Lung (tissue), 12 donors: Measurements from ENCODE around the gene CTRB1. TPM values are rescaled to one million over a fixed set of nuclear protein-coding genes. Genes with fewer than 3 reads are reported as not detected.

Source experiments
- ATAC-seq: fragments of 200-7000 bp; cut with Tn5 transposase; one replicate; pipeline ENCODE4 v1.9.1; 2020; ENCODE audit warnings: moderate number of reproducible peaks; ENCODE audit not compliant: insufficient read depth, low FRiP score
- DNase-seq, 3 donors: peaks; one replicate each; pipeline ENCODE4 v3.0.0-alpha.2; 2013 to 2017
- H3K27ac ChIP-seq, 2 donors: one replicate each; pipeline ENCODE4 v1.5.1; 2013; ENCODE audit warnings: mild to moderate bottlenecking in 2 of 2, moderate library complexity in 2 of 2, control low read depth in 1 of 2, inconsistent platforms in 1 of 2, low read depth in 1 of 2, low read length in 1 of 2
- H3K27me3 ChIP-seq, 3 donors: one replicate each; pipeline ENCODE4 v1.5.1; 2013; ENCODE audit warnings: low read length in 2 of 3; ENCODE audit not compliant: control insufficient read depth in 3 of 3, insufficient read depth in 3 of 3
- H3K36me3 ChIP-seq, 4 donors: one replicate each; pipeline ENCODE4 v1.5.1; 2013; ENCODE audit warnings: low read length in 4 of 4, mild to moderate bottlenecking in 1 of 4, moderate library complexity in 1 of 4; ENCODE audit not compliant: control insufficient read depth in 4 of 4, insufficient read depth in 4 of 4
- H3K4me1 ChIP-seq, 5 donors: one replicate each; pipeline ENCODE4 v1.5.1; 2013; ENCODE audit warnings: low read length in 5 of 5, mild to moderate bottlenecking in 2 of 5, moderate library complexity in 1 of 5; ENCODE audit not compliant: control insufficient read depth in 5 of 5, insufficient read depth in 5 of 5
- H3K4me3 ChIP-seq: one replicate; pipeline ENCODE4 v1.5.1; 2013; ENCODE audit warnings: mild to moderate bottlenecking, control low read depth, moderate library complexity
- H3K9ac ChIP-seq, 2 donors: one replicate each; pipeline ENCODE4 v1.5.1; 2013; ENCODE audit warnings: low read length in 2 of 2, control low read depth in 1 of 2; ENCODE audit not compliant: insufficient read depth in 1 of 2
- H3K9me3 ChIP-seq, 4 donors: one replicate each; pipeline ENCODE4 v1.5.1; 2013; ENCODE audit warnings: low read length in 3 of 4, mild to moderate bottlenecking in 1 of 4, moderate library complexity in 1 of 4; ENCODE audit not compliant: control insufficient read depth in 4 of 4, insufficient read depth in 3 of 4
- WGBS, 2 donors: extraction: QIAGEN DNeasy Blood & Tissue Kit; methylation state at CpG; one replicate each; pipeline ENCODE4 v1.1.7; 2013; 5-methylcytosine and 5-hydroxymethylcytosine counted together
- polyA plus RNA-seq, 2 donors: library from polyadenylated mRNA; stranded (reverse); fragments of 200-250 nt; gene quantifications; one replicate each; pipeline ENCODE4 v1.2.1, GENCODE V29; 2013
- total RNA-seq, 2 donors: library from RNA; depleted of rRNA in 1 of 2; stranded (reverse); fragments of >200 nt in 1 of 2; gene quantifications; one replicate each; pipeline ENCODE4 v1.2.1, GENCODE V29; 2014 to 2021
- TF ChIP-seq, protein P1 (sequence below): IDR thresholded peaks from 2 replicates; pipeline ENCODE4 v1.5.1; 2012; ENCODE audit warnings: mild to moderate bottlenecking; ENCODE audit errors: control extremely low read depth, extremely low read depth
- donor health status: control.
- donor health status: control.
- donor health status: Bipolar disorder and iron deficiency.
- donor health status: healthy.
- donor health status: DM: yes; HTN: yes; CAD: no.

CTRB1 gene
- total and polyA plus RNA-seq, 4 donors, result 0.33 to 6.5 (median 0.97) TPM; not detected in 1

GRCh38 chr16:75262104-75262799, 43.5 kb downstream of the CTRB1 start:
- no peak for DNase-seq
- WGBS, 2 donors, result 71 to 77% methylated on average over 14 of the region's 14 CpGs
- Histone ChIP-seq H3K9ac (no peak overlapping the region), H3K4me3 (no peak overlapping the region), H3K4me1 (peaks cover 25 to 68% (median 46%) of the 10 kb centered on the region in 5 donors), H3K27me3 (no peaks in the 10 kb centered on the region), H3K9me3 (no peaks in the 10 kb centered on the region), H3K27ac (peak overlapping the region in 1 of 2 donors; percentile 26), H3K36me3 (peaks cover 0 to 3% (median 1%) of the 10 kb centered on the region in 4 donors)
- TF ChIP-seq, protein P1, sequence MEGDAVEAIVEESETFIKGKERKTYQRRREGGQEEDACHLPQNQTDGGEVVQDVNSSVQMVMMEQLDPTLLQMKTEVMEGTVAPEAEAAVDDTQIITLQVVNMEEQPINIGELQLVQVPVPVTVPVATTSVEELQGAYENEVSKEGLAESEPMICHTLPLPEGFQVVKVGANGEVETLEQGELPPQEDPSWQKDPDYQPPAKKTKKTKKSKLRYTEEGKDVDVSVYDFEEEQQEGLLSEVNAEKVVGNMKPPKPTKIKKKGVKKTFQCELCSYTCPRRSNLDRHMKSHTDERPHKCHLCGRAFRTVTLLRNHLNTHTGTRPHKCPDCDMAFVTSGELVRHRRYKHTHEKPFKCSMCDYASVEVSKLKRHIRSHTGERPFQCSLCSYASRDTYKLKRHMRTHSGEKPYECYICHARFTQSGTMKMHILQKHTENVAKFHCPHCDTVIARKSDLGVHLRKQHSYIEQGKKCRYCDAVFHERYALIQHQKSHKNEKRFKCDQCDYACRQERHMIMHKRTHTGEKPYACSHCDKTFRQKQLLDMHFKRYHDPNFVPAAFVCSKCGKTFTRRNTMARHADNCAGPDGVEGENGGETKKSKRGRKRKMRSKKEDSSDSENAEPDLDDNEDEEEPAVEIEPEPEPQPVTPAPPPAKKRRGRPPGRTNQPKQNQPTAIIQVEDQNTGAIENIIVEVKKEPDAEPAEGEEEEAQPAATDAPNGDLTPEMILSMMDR, result no peak
- ATAC-seq, result no peak

GRCh38 chr16:75262800-75263127, 44.0 kb downstream of the CTRB1 start:
- WGBS, 2 donors, result 74 to 88% methylated on average over 5 of the region's 5 CpGs

GRCh38 chr16:75263291-75263962, 44.6 kb downstream of the CTRB1 start:
- Histone ChIP-seq H3K27ac (peak overlapping the region; percentile 62 to 95), H3K4me1 (peaks cover 21 to 56% (median 45%) of the 10 kb centered on the region in 5 donors), H3K9ac (peak overlapping the region; percentile 28 to 68), H3K9me3 (no peaks in the 10 kb centered on the region), H3K4me3 (no peak overlapping the region), H3K27me3 (no peaks in the 10 kb centered on the region), H3K36me3 (peaks cover 0 to 3% (median 1%) of the 10 kb centered on the region in 4 donors)
- TF ChIP-seq, protein P1, result no peak
- ATAC-seq (no peak), DNase-seq (peak in 1 of 3 donors; percentile 44)
- WGBS, 2 donors, result 72 to 74% methylated on average over 14 of the region's 14 CpGs

More at GRCh38 chr16:75262800-75263127, 44.0 kb downstream of the CTRB1 start:
- ATAC-seq (no peak), DNase-seq (no peak)
- Histone ChIP-seq H3K36me3 (peaks cover 0 to 3% (median 1%) of the 10 kb centered on the region in 4 donors), H3K4me1 (peaks cover 23 to 63% (median 45%) of the 10 kb centered on the region in 5 donors), H3K9ac (no peak overlapping the region), H3K27ac (peak overlapping the region; percentile 62 to 95), H3K27me3 (no peaks in the 10 kb centered on the region), H3K9me3 (no peaks in the 10 kb centered on the region), H3K4me3 (no peak overlapping the region)
- TF ChIP-seq, protein P1, result no peak
